HepG2 (cell line): ENCODE measurements around the gene ATP13A1. TPM values are rescaled to one million over a fixed set of nuclear protein-coding genes. Genes with fewer than 3 reads are reported as not detected.
A peak's percentile ranks its signal among the peaks of the same experiment; 100 is the strongest.

ENCODE experiments used
- ATAC-seq: fragments of 200-7000 bp; cut with Tn5 transposase; 3 replicates; pipeline ENCODE4 v1.9.1; 2020; ENCODE audit warnings: mild to moderate bottlenecking, moderate library complexity
- BruUV-seq: library from RNA; stranded (reverse); fragments of 400-500 nt; replicated peaks from 2 replicates; lab custom pipeline; 2021; lab: Mats Ljungman, UMichigan
- CTCF ChIA-PET: fragments of 300-600 bp; formaldehyde crosslinking; extraction: SDS; loops from one replicate; lab custom pipeline; 2021; ENCODE audit warnings: low total read pairs, inconsistent platforms, low intra/inter-chr PET ratio; lab: Yijun Ruan, JAX
- POLR2A ChIA-PET: fragments of 350-600 bp; sonication (Branson Sonifier 250); formaldehyde crosslinking; loops from one replicate; lab custom pipeline; 2020; ENCODE audit warnings: antibody characterized with exemption, inconsistent platforms; lab: Yijun Ruan, JAX
- DNase-seq: peaks from one replicate; pipeline ENCODE4 v3.0.0-alpha.2; 2015; ENCODE audit warnings: low spot score
- FAIRE-seq: peaks from 3 replicates; lab custom pipeline; 2011; peaks lifted over from hg19 to GRCh38; lab: Jason Lieb, UNC
- H2AFZ ChIP-seq: one replicate; pipeline ENCODE4 v1.6.1; 2011; ENCODE audit warnings: low read length, inconsistent platforms
- H3K27ac ChIP-seq: fragments of 300-600 bp; 3 replicates; pipeline ENCODE4 v1.8.0; 2011; ENCODE audit warnings: mixed run types, mild to moderate bottlenecking, mixed read lengths, low read length, inconsistent platforms; ENCODE audit not compliant: insufficient read depth; ENCODE audit errors: extremely low read length
- H3K27me3 ChIP-seq, 2 experiments: fragments of 200-600 bp in 1 of 2; 2 replicates in 1 of 2; 3 replicates in 1 of 2; pipeline versions ENCODE4 v1.6.0 to v1.8.0; 2011; ENCODE audit warnings: low read length in 2 of 2, mild to moderate bottlenecking in 2 of 2, moderate library complexity in 2 of 2, inconsistent platforms in 1 of 2; ENCODE audit not compliant: insufficient read depth in 2 of 2, control insufficient read depth in 1 of 2
- H3K36me3 ChIP-seq, 2 experiments: fragments of 200-600 bp in 1 of 2; replicated peaks in 1 of 2; 2 replicates in 1 of 2; 3 replicates in 1 of 2; pipeline versions ENCODE4 v1.5.1 to v1.8.0; 2011; ENCODE audit warnings: low read length in 2 of 2, inconsistent platforms in 1 of 2; ENCODE audit not compliant: insufficient read depth in 2 of 2, control insufficient read depth in 1 of 2
- H3K4me1 ChIP-seq: 2 replicates; pipeline ENCODE4 v1.5.1; 2012; ENCODE audit warnings: low read length, inconsistent platforms; ENCODE audit not compliant: insufficient read depth
- H3K4me2 ChIP-seq: 2 replicates; pipeline ENCODE4 v1.6.0; 2011; ENCODE audit warnings: low read depth, low read length, inconsistent platforms
- H3K4me3 ChIP-seq, 3 experiments: fragments of 200-600 bp in 1 of 3; sonication (generic), shearing (Covaris generic) in 1 of 3; replicated peaks in 1 of 3; 2 replicates each; pipeline ENCODE4 v1.5.1; 2011 to 2016; ENCODE audit warnings: low read length in 3 of 3, inconsistent platforms in 2 of 3, low read depth in 2 of 3, mild to moderate bottlenecking in 2 of 3, control low read depth in 1 of 3, mixed read lengths in 1 of 3; ENCODE audit not compliant: insufficient read depth in 1 of 3
- H3K79me2 ChIP-seq: one replicate; pipeline ENCODE4 v1.6.1; 2011; ENCODE audit warnings: low read length, inconsistent platforms; ENCODE audit not compliant: insufficient read depth
- H3K9ac ChIP-seq: 2 replicates; pipeline ENCODE4 v1.6.0; 2011; ENCODE audit warnings: mild to moderate bottlenecking, low read depth, low read length, inconsistent platforms; ENCODE audit not compliant: insufficient read depth
- H3K9me3 ChIP-seq: 2 replicates; pipeline ENCODE4 v1.5.1; 2012; ENCODE audit warnings: mild to moderate bottlenecking, low read length
- H4K20me1 ChIP-seq: 2 replicates; pipeline ENCODE4 v1.6.0; 2011; ENCODE audit warnings: inconsistent platforms, mild to moderate bottlenecking, low read length, moderate library complexity; ENCODE audit not compliant: insufficient read depth
- AGO2 ChIP-seq: fragments of 200-400 bp; formaldehyde crosslinking; optimal IDR thresholded peaks from 2 replicates; pipeline ENCODE3; 2017; ENCODE audit warnings: mild to moderate bottlenecking, low read depth, low read length, moderate library complexity
- MAFG ChIP-seq: sonication (generic); formaldehyde crosslinking; IDR thresholded peaks from 2 replicates; pipeline ENCODE4 v1.5.1; 2020; ENCODE audit warnings: mild to moderate bottlenecking, missing genetic modification reagents
- RBFOX2 ChIP-seq: fragments of 200-400 bp; formaldehyde crosslinking; IDR thresholded peaks from 2 replicates; pipeline ENCODE4 v1.6.1; 2017; ENCODE audit warnings: low read depth, mild to moderate bottlenecking, low read length
- RXRB ChIP-seq: IDR thresholded peaks from 2 replicates; pipeline ENCODE4 v1.6.1; 2016; ENCODE audit warnings: borderline replicate concordance, missing genetic modification reagents, missing compliant biosample characterization
- SIN3B ChIP-seq: fragments of 150-350 bp; IDR thresholded peaks from 2 replicates; pipeline ENCODE4 v1.6.1; 2014; ENCODE audit warnings: low read length
- SKIL ChIP-seq: sonication (generic); formaldehyde crosslinking; IDR thresholded peaks from 2 replicates; pipeline ENCODE4 v1.8.0; 2022; ENCODE audit warnings: missing genetic modification reagents, mild to moderate bottlenecking, moderate library complexity, borderline replicate concordance
- ZNF512 ChIP-seq: sonication (generic); formaldehyde crosslinking; IDR thresholded peaks from 2 replicates; pipeline ENCODE4 v1.4.0; 2020; ENCODE audit warnings: mild to moderate bottlenecking, missing genetic modification reagents
- ZNF607 ChIP-seq: sonication (generic); formaldehyde crosslinking; IDR thresholded peaks from 2 replicates; pipeline ENCODE4 v1.5.1; 2020; ENCODE audit warnings: missing genetic modification reagents, mild to moderate bottlenecking, borderline replicate concordance
- ZNF749 ChIP-seq: sonication (generic); formaldehyde crosslinking; IDR thresholded peaks from 2 replicates; pipeline ENCODE4 v1.8.0; 2022; ENCODE audit warnings: mild to moderate bottlenecking, missing genetic modification reagents, moderate library complexity, borderline replicate concordance
- ZNF766 ChIP-seq: sonication (generic); formaldehyde crosslinking; IDR thresholded peaks from 2 replicates; pipeline ENCODE4 v1.5.0; 2020; ENCODE audit warnings: missing genetic modification reagents, borderline replicate concordance
- ZNF784 ChIP-seq: sonication (generic); formaldehyde crosslinking; IDR thresholded peaks from 2 replicates; pipeline ENCODE4 v1.5.1; 2020; ENCODE audit warnings: missing genetic modification reagents, mild to moderate bottlenecking, borderline replicate concordance
- WGBS: methylation state at CpG from one replicate; pipeline ENCODE4 v1.1.6; 2017; ENCODE audit warnings: low lambda C conversion rate; 5-methylcytosine and 5-hydroxymethylcytosine counted together
- in situ Hi-C: cut with HindIII; loops from 2 replicates; pipeline ENCODE4 v1.10.0; 2017; ENCODE audit warnings: low pct_unique_long_range_greater_than_20kb; ENCODE audit not compliant: extremely low pct_ligation_motif_present
- intact Hi-C: fragments of 100-400 bp; cut with micrococcal nuclease; formaldehyde crosslinking; loops from one replicate; pipeline ENCODE4 v1.10.0; 2022; ENCODE audit not compliant: unreplicated experiment
- polyA plus RNA-seq, 8 experiments: library from polyadenylated mRNA; depleted of rRNA in 3 of 8; stranded (reverse) in 7 of 8; unstranded in 1 of 8; fragments of >200 nt; fragmentation: Illumina TruSeq in 4 of 8; extraction: Trizol in 4 of 8; gene quantifications; 2 replicates each; pipeline versions ENCODE4 v1.2.1 to v1.2.3, GENCODE V29; 2011 to 2016; ENCODE audit warnings: low read depth in 4 of 8, missing spikeins in 1 of 8, mixed read lengths in 1 of 8; ENCODE audit not compliant: insufficient read depth in 1 of 8
- total RNA-seq, 5 experiments: library from RNA; depleted of rRNA; stranded (reverse); fragments of >200 nt; fragmentation: Illumina TruSeq; extraction: Trizol; gene quantifications; 2 replicates each; pipeline ENCODE4 v1.2.3, GENCODE V29; 2016; ENCODE audit warnings: low read depth in 1 of 5

Gene ATP13A1
- total and polyA plus RNA-seq, 2 of the 13 experiments (the other 11 are each of a cell fraction or from before 2014, with no cell fraction given) = 23.2 to 41.7 TPM

DNA sequence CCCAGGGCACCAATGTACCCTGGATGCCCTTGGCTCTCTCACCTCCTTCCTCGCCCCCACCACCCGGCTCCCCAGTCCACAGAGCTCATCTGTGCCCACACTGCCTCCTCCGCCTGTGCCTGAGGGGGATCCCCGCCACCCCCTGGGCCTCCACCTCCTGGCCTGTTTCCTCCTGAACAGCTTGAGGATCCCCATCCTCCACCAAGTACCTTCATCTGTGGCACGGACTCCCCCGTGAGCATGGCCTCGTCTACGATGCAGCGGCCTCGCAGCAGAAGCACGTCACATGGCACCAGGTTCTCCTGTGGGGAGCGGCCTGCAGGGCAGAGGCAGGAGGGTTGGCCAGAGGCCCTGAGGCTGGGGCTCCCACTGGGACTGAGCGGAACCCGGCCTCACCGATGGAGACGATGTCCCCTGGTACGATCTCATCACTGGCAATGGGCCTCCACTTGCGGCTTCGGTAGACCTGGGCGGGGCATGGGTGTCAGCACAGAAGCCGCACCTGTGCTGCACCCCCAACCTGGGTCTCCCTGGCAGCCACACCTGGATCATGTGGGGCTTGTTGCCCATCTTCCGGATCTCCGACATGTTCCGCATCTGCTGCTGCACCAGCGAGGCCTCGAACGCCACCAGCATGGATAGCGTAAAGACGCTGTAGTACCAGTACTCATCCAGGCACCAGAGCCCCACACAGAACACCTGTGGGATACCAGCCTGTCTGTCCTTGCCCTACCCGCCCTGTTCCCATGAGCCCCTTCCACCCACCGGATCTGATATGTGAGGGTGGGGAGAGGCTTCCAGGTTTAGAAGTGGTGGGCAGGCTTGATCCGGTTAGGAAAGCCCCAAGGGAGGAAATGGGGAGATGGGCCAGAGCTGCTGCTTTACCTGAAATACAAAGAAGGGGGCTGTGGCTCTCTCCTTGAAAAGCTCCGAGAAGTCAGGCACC, 6.8 kb downstream of the ATP13A1 start:
- peaks cover 59 to 80% of the 10 kb centered on the region in 2 experiments for H3K36me3 ChIP-seq
- no peak overlapping the region for H3K9ac ChIP-seq
- H3K79me2 ChIP-seq = peaks cover 14% of the 10 kb centered on the region
- TF ChIP-seq ZNF766 (no peak), RXRB (CRISPR knock-in tag) (no peak), SIN3B (no peak), SKIL (CRISPR knock-in tag) (0 out of 2 replicates have a peak, but pooled peaks have one; percentile 13), AGO2 (peak; percentile 71), RBFOX2 (peak; percentile 73), MAFG (CRISPR knock-in tag) (no peak), ZNF607 (no peak), ZNF512 (CRISPR knock-in tag) (no peak), ZNF784 (no peak), ZNF749 (CRISPR knock-in tag) (no peak)
- no TSS peak for BruUV-seq
- in situ Hi-C loops (no loop called here), intact Hi-C loops (no loop called here)
- ChIA-PET POLR2A (no interaction called here), CTCF (no interaction called here)
- DNase-seq = no peak
- peaks cover 10% of the 10 kb centered on the region for H4K20me1 ChIP-seq
- H3K4me1 ChIP-seq = peaks cover 20% of the 10 kb centered on the region
- ATAC-seq = no peak
- no peak for FAIRE-seq
- H3K9me3 ChIP-seq = no peaks in the 10 kb centered on the region
- H3K27ac ChIP-seq = no peak overlapping the region
- 96% methylated on average over 14 of the region's 33 CpGs for WGBS
- H2AFZ ChIP-seq = no peak overlapping the region
- H3K4me2 ChIP-seq = no peak overlapping the region
- no peaks in the 10 kb centered on the region for H3K27me3 ChIP-seq
- H3K4me3 ChIP-seq = no peak overlapping the region
